Left colon (tissue), 2 donors: Measurements from ENCODE around the gene RSBN1. TPM values are rescaled to one million over a fixed set of nuclear protein-coding genes. Genes with fewer than 3 reads are reported as not detected.
"Not testable (repeated sequence)": the region's sequence is repeated elsewhere in the genome, so short reads cannot be mapped to it uniquely, and the experiment has no call there.

ENCODE experiments used
- ATAC-seq: fragments of 200-7000 bp; cut with Tn5 transposase; one replicate; pipeline ENCODE4 v1.9.1; 2020; ENCODE audit warnings: mild to moderate bottlenecking, moderate library complexity
- DNase-seq, 2 donors: peaks; one replicate each; pipeline ENCODE4 v3.0.0-alpha.2; 2020
- intact Hi-C, 2 donors: fragments of 100-400 bp; cut with DNase I in 1 of 2; cut with micrococcal nuclease in 1 of 2; formaldehyde crosslinking; loops; one replicate each; pipeline versions ENCODE4 v1.11.2 to v1.14.0; 2022; cut with DNase I, micrococcal nuclease
- long read RNA-seq: library from polyadenylated mRNA; unstranded; transcript quantifications from one replicate; pipeline ENCODE4 v2.0.0, GENCODE V29; 2021
- total RNA-seq, 2 donors: library from RNA; stranded (reverse); fragmentation: NEBNext Ultra II Directional; extraction: Animal tissue kit (Norgen Biotek cat#: 25700); gene quantifications; one replicate each; pipeline ENCODE4 v1.2.1, GENCODE V29; 2021
- donor health status: DM: no; HTN: no; CAD: no.
- donor health status: DM: yes; HTN: yes; CAD: no.

RSBN1 gene
- total RNA-seq: 10 to 100 TPM; 23.6 to 28.5 TPM
- long read RNA-seq, full-length matches to known transcripts: 38 of 56 reads
- long read RNA-seq, partial matches to known transcripts: 18 of 56 reads
- long read RNA-seq, other reads (novel, unspliced or antisense): 0 of 56 reads

GRCh38 chr1:113811888-113812660, at the start of gene RSBN1:
Gene RSBN1, minus strand, starts transcription at chr1:113812476. Its CDS starts 64 bp downstream, at chr1:113812412.
- peak; percentile 99 to 100 for DNase-seq
- ATAC-seq: peak; percentile 83
- intact Hi-C loops: no loop called here

- ATAC-seq: no peak
- intact Hi-C loops: no loop called here
- no peak for DNase-seq
Measured at GRCh38 chr1:113861641-113862040, 49.4 kb upstream of the RSBN1 start.

GRCh38 chr1:113860891-113861290, 48.6 kb upstream of the RSBN1 start:
- intact Hi-C loops: no loop called here
- DNase-seq (no peak), ATAC-seq (no peak)

GRCh38 chr1:113859478-113860175, 47.4 kb upstream of the RSBN1 start:
- DNase-seq (no peak), ATAC-seq (no peak)
- intact Hi-C loops: no loop called here

GRCh38 chr1:113858982-113859381, 46.7 kb upstream of the RSBN1 start:
- intact Hi-C loops: no loop called here
- DNase-seq (no peak), ATAC-seq (no peak)

GRCh38 chr1:113858418-113858817, 46.1 kb upstream of the RSBN1 start:
- intact Hi-C loops: no loop called here
- ATAC-seq (no peak), DNase-seq (no peak)

GRCh38 chr1:113857776-113858175, 45.5 kb upstream of the RSBN1 start:
- ATAC-seq (no peak), DNase-seq (no peak)
- intact Hi-C loops: no loop called here

GRCh38 chr1:113856401-113856790, 44.1 kb upstream of the RSBN1 start:
- ATAC-seq (no peak), DNase-seq (no peak)
- intact Hi-C loops: no loop called here

- DNase-seq: no peak
- ATAC-seq: no peak
- intact Hi-C loops: no loop called here
Measured at GRCh38 chr1:113855630-113856400, 43.5 kb upstream of the RSBN1 start.

GRCh38 chr1:113854234-113854633, 42.0 kb upstream of the RSBN1 start:
- intact Hi-C loops: no loop called here
- ATAC-seq (no peak), DNase-seq (no peak)

- DNase-seq, ATAC-seq, intact Hi-C loops: not testable (repeated sequence)
Measured at GRCh38 chr1:113852694-113853093, 40.4 kb upstream of the RSBN1 start.

- no peak for ATAC-seq
- intact Hi-C loops: no loop called here
- no peak for DNase-seq
Measured at GRCh38 chr1:113850127-113850796, 38.0 kb upstream of the RSBN1 start.

- intact Hi-C loops: loop anchor here in 1 of 2 donors (10.0 kb wide), 1 partner anchor 46 kb away; no protein-coding TSS in a partner anchor
- no peak for ATAC-seq
- DNase-seq: no peak
Measured at GRCh38 chr1:113849072-113849471, 36.8 kb upstream of the RSBN1 start.

GRCh38 chr1:113846391-113847035, 34.2 kb upstream of the RSBN1 start:
- DNase-seq: no peak
- ATAC-seq: no peak
- intact Hi-C loops: loop anchor here in 1 of 2 donors (10.0 kb wide), 1 partner anchor 48 kb away; no protein-coding TSS in a partner anchor

- intact Hi-C loops: loop anchor here in 1 of 2 donors (10.0 kb wide), 2 partner anchors 108 to 448 kb away; no protein-coding TSS in a partner anchor
- DNase-seq (no peak), ATAC-seq (no peak)
Measured at GRCh38 chr1:113836534-113836933, 24.3 kb upstream of the RSBN1 start.

GRCh38 chr1:113835686-113836290, 23.5 kb upstream of the RSBN1 start:
- DNase-seq (no peak), ATAC-seq (peak; percentile 36)
- intact Hi-C loops: loop anchor here in 1 of 2 donors (10.0 kb wide), 2 partner anchors 109 to 449 kb away; no protein-coding TSS in a partner anchor

- intact Hi-C loops: loop anchor here in 1 of 2 donors (10.0 kb wide), 2 partner anchors 110 to 450 kb away; no protein-coding TSS in a partner anchor
- DNase-seq: no peak
Measured at GRCh38 chr1:113834716-113835115, 22.4 kb upstream of the RSBN1 start.

More at GRCh38 chr1:113834716-113835115, 22.4 kb upstream of the RSBN1 start:
- no peak for ATAC-seq
